Brain microvascular endothelial cell (primary cell): ENCODE data around the gene ATP12A.

Source experiments
- DNase-seq: peaks from one replicate; pipeline ENCODE4 v3.0.0-alpha.2; 2020
- H3K27ac ChIP-seq: fragments of 250-450 bp; sonication (Bioruptor Pico); 2 replicates; pipeline ENCODE4 v1.5.1; 2020; ENCODE audit warnings: mild to moderate bottlenecking, moderate library complexity
- H3K27me3 ChIP-seq: fragments of 250-450 bp; sonication (Bioruptor Pico); replicated peaks from 2 replicates; pipeline ENCODE4 v1.5.1; 2020; ENCODE audit warnings: mild to moderate bottlenecking
- H3K36me3 ChIP-seq: fragments of 250-450 bp; sonication (Bioruptor Pico); replicated peaks from 2 replicates; pipeline ENCODE4 v1.5.1; 2020; ENCODE audit warnings: mild to moderate bottlenecking
- H3K4me3 ChIP-seq: 2 replicates; pipeline ENCODE4 v1.5.1; 2011; ENCODE audit warnings: low read depth, mild to moderate bottlenecking, control low read depth, low read length, moderate library complexity
- in situ Hi-C: cut with HindIII; loops from 2 replicates; pipeline ENCODE4 v1.10.0; 2017; ENCODE audit warnings: low sequenced_read_pairs, low pct_ligation_motif_present
- TF ChIP-seq, protein P1 (sequence below): IDR thresholded peaks from 2 replicates; pipeline ENCODE4 v1.5.1; 2011; ENCODE audit warnings: low read depth, mild to moderate bottlenecking, moderate library complexity, low read length, control low read depth, inconsistent platforms; ENCODE audit errors: missing control alignments

The ATP12A gene

DNA sequence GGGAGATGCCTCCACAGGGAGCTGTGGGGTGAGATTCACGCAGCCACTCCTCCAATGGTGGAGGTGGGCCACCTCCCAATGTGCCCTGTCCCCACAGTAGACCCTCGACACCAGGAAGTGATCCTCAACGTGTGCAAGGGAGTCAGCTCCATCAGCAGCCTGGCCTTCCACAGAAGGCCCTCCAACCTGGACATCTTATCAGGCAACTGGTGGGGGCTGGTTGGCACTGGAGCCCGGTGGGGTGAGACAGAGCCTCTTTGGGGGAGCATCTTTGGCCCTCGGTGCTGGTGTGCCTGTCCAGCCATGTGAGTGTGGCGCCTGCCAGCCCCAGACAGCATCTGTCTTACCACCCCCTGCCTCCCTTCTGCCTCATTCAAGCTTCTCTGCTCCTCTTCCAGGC is 64.0 kb downstream of the ATP12A start:
- Histone ChIP-seq H3K27ac (no peak overlapping the region), H3K27me3 (peaks cover 43% of the 10 kb centered on the region), H3K4me3 (no peak overlapping the region), H3K36me3 (no peaks in the 10 kb centered on the region)
- DNase-seq = no peak
- TF ChIP-seq, protein P1, sequence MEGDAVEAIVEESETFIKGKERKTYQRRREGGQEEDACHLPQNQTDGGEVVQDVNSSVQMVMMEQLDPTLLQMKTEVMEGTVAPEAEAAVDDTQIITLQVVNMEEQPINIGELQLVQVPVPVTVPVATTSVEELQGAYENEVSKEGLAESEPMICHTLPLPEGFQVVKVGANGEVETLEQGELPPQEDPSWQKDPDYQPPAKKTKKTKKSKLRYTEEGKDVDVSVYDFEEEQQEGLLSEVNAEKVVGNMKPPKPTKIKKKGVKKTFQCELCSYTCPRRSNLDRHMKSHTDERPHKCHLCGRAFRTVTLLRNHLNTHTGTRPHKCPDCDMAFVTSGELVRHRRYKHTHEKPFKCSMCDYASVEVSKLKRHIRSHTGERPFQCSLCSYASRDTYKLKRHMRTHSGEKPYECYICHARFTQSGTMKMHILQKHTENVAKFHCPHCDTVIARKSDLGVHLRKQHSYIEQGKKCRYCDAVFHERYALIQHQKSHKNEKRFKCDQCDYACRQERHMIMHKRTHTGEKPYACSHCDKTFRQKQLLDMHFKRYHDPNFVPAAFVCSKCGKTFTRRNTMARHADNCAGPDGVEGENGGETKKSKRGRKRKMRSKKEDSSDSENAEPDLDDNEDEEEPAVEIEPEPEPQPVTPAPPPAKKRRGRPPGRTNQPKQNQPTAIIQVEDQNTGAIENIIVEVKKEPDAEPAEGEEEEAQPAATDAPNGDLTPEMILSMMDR = no peak
- in situ Hi-C loops = no loop called here

- no peak overlapping the region for H3K4me3 ChIP-seq
- no peak overlapping the region for H3K27ac ChIP-seq
- peaks cover 45% of the 10 kb centered on the region for H3K27me3 ChIP-seq
- H3K36me3 ChIP-seq = no peaks in the 10 kb centered on the region
- TF ChIP-seq, protein P1 = no peak
- DNase-seq = no peak
- in situ Hi-C loops = no loop called here
Observed at GRCh38 chr13:24745516-24745860, 65.3 kb downstream of the ATP12A start.

DNA sequence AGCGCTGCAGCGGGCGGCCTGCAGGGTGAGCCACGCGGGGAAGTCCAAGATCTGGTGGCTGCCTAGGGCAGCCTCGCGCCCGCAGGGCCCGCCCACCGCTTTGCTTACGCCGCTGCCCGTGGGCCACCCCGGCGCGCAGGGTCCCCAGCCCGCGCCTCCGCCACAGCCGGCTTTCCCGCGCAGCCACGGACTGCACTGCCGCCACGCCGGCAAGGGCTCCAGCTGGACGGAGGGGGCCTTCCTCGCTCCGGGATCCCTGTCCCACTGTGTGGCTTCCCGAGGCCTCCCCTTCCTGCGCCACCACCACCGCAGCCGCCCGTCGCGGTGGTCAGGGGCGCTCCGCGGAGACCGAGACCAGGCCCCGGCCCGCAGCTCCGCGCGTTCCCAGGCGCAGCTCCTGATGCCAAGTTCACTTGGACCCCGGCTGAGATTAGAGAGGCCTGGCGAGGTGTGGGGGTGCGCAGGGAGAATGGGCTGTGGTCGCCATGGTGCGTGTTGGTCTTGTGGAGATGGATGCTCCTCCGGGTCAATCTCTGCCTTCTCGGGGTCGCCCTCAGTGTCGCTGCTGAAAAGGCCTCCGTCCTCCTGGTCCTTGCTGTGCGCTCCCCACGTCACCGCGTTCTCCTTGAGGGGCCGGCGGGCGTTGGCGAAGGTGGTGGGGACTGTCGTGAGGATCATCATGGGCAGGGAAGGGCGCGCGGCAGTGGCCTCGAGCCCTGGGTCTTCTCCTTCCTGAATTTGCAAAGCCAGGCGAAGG is 65.8 kb downstream of the ATP12A start:
- in situ Hi-C loops = no loop called here
- H3K4me3 ChIP-seq = no peak overlapping the region
- TF ChIP-seq, protein P1 = no peak

DNA sequence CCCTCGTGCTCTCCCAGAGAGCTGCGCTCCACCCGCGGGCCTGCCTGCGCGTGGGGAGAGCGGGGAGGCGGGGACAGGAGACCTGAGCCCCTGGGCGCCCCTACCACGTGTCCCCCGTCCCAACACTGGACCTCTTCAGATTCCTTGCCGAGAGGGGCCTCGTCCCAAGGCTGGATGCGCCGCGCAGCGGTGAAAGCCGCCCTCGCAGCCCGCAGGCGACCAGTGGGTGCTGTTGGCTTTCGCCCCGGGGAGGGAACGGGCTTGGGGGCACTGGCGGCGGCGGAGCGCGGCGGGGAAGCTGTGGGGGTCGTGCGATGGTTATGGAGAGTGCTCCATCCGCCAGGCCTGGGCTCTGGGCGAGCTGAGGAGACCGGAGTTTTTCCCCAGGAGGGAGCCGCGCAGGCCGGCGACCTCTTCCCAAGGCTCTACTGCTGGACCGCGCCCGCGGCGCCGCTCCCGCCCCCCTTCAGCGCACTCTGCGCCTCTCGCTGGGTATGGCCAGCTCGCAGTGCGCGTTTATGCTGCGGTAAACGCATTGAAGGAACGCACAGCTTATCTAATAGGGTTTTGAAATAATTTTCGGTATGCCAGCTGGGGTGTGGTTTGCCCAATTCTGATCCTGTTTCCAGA is 66.5 kb downstream of the ATP12A start:
- Histone ChIP-seq H3K27me3 (peaks cover 45% of the 10 kb centered on the region), H3K27ac (no peak overlapping the region), H3K36me3 (no peaks in the 10 kb centered on the region), H3K4me3 (peak overlapping the region; percentile 37)
- DNase-seq = no peak
- TF ChIP-seq, protein P1 = peak; percentile 43
- in situ Hi-C loops = no loop called here

More for the DNA sequence above, 65.8 kb downstream of the ATP12A start:
- H3K27me3 ChIP-seq = peaks cover 45% of the 10 kb centered on the region
- no peak overlapping the region for H3K27ac ChIP-seq
- no peak for DNase-seq
- H3K36me3 ChIP-seq = no peaks in the 10 kb centered on the region

DNA sequence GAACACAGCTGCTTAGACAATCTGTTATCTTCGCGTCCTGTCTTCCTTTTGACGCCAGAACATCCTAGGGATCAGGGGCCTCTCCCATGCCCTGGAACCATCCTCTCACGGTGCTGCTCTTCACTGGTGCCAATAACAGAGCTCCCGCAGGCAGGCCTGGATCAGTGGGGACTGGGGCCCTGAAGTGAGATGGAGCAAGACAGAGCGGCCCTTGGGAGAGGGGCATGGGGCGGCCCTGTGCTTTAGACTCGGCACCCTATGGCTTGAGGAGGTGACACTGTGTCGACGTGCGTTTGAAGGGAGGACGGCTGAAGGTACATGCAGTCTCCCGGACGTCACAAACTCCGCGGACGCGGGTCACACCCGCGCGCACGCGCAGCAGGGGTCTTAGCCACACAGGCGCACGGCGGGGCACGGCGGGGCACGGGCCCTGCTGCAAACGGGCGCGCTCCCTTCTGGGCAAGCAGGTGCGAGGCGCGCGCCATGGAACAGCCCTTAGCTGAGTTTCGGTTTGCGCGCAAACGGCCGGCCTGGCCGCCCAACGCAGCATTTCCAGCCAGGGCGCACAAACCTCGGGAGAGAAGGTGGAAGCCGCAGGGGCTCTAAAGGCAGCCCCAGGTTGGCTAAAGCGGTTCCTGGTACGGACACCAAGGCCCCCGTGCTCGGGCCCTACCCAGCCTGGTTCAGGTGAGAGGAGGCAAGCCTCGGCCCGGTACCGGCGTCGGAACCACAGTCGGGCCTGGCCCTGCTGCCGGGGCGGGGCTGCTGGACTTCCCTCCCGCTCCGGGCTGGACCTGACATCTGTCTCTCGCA is 67.2 kb downstream of the ATP12A start:
- H3K36me3 ChIP-seq = no peaks in the 10 kb centered on the region
- DNase-seq = no peak
- TF ChIP-seq, protein P1 = no peak
- H3K27me3 ChIP-seq = peaks cover 45% of the 10 kb centered on the region
- in situ Hi-C loops = no loop called here
- H3K27ac ChIP-seq = no peak overlapping the region
- peak overlapping the region; percentile 37 for H3K4me3 ChIP-seq
